Vagina (tissue), 2 donors: ENCODE data around the gene DCAKD. TPM values are rescaled to one million over a fixed set of nuclear protein-coding genes. Genes with fewer than 3 reads are reported as not detected.

Experiments used
- DNase-seq, 2 donors: peaks; one replicate each; pipeline ENCODE4 v3.0.0-alpha.2; 2017; ENCODE audit errors: extremely low spot score in 2 of 2
- H3K27ac ChIP-seq: fragments of 200-600 bp; sonication (generic); one replicate; pipeline ENCODE4 v1.5.1; 2019
- H3K27me3 ChIP-seq: fragments of 200-600 bp; sonication (generic); one replicate; pipeline ENCODE4 v1.5.1; 2019
- H3K36me3 ChIP-seq, 2 donors: fragments of 200-600 bp; sonication (generic); one replicate each; pipeline ENCODE4 v1.5.1; 2017 to 2019
- H3K4me1 ChIP-seq: fragments of 200-600 bp; sonication (generic); one replicate; pipeline ENCODE4 v1.5.1; 2019
- H3K4me3 ChIP-seq, 2 donors: fragments of 200-600 bp; sonication (generic); 1 replicate in 1 of 2; 2 replicates in 1 of 2; pipeline ENCODE4 v1.5.1; 2016 to 2019
- H3K9me3 ChIP-seq: fragments of 200-600 bp; sonication (generic); one replicate; pipeline ENCODE4 v1.5.1; 2019
- CTCF ChIP-seq, 3 experiments: fragments of 450-650 bp in 2 of 3; fragments of 200-600 bp in 1 of 3; sonication (generic) in 1 of 3; IDR thresholded peaks; one replicate each; pipeline ENCODE4 v1.5.1; 2017 to 2019; ENCODE audit warnings: antibody characterized with exemption in 3 of 3, mild to moderate bottlenecking in 2 of 3, moderate library complexity in 2 of 3
- POLR2A ChIP-seq, 2 donors: fragments of 450-650 bp; IDR thresholded peaks; one replicate each; pipeline ENCODE4 v1.6.1; 2017; ENCODE audit warnings: antibody characterized with exemption in 2 of 2, mild to moderate bottlenecking in 2 of 2, moderate library complexity in 2 of 2
- POLR2AphosphoS5 ChIP-seq, 2 donors: sonication (generic); formaldehyde crosslinking; IDR thresholded peaks; one replicate each; pipeline ENCODE4 v1.9.0; 2017; ENCODE audit warnings: antibody characterized with exemption in 2 of 2, mild to moderate bottlenecking in 2 of 2, low read depth in 1 of 2; ENCODE audit not compliant: insufficient read depth in 1 of 2
- intact Hi-C: fragments of 100-400 bp; cut with DNase I; formaldehyde crosslinking; loops from one replicate; pipeline ENCODE4 v1.15.1; 2023
- total RNA-seq: library from RNA; depleted of rRNA; stranded (reverse); fragments of >200 nt; gene quantifications from one replicate; pipeline ENCODE4 v1.2.3, GENCODE V29; 2016

Gene DCAKD
- total RNA-seq, 1 donor from 2014 or later = 54.5 TPM

GRCh38 chr17:45008216-45008615 lies 43.2 kb downstream of the DCAKD start:
- H3K9me3 ChIP-seq = no peaks in the 10 kb centered on the region
- no peak for DNase-seq
- no peaks in the 10 kb centered on the region for H3K36me3 ChIP-seq
- no peak overlapping the region for H3K4me3 ChIP-seq
- H3K27ac ChIP-seq = no peak overlapping the region
- peaks cover 10% of the 10 kb centered on the region for H3K4me1 ChIP-seq
- intact Hi-C loops = no loop called here
- TF ChIP-seq POLR2AphosphoS5 (IDR thresholded peaks at IDR 0.05; ENCODE audit: insufficient read depth in 1 of 2, low read depth in 1 of 2) = no peak
- TF ChIP-seq POLR2A (IDR thresholded peaks at IDR 0.05) = no peak
- no peak for TF ChIP-seq CTCF (IDR thresholded peaks at IDR 0.05)
- H3K27me3 ChIP-seq = no peaks in the 10 kb centered on the region

- H3K27me3 ChIP-seq = no peaks in the 10 kb centered on the region
- no peaks in the 10 kb centered on the region for H3K4me1 ChIP-seq
- TF ChIP-seq POLR2AphosphoS5 (IDR thresholded peaks at IDR 0.05; ENCODE audit: insufficient read depth in 1 of 2, low read depth in 1 of 2) = no peak
- no peak for TF ChIP-seq POLR2A (IDR thresholded peaks at IDR 0.05)
- TF ChIP-seq CTCF (IDR thresholded peaks at IDR 0.05) = no peak
- no peak overlapping the region for H3K4me3 ChIP-seq
- DNase-seq = no peak
- no peak overlapping the region for H3K27ac ChIP-seq
- H3K9me3 ChIP-seq = no peaks in the 10 kb centered on the region
- intact Hi-C loops = no loop called here
- no peaks in the 10 kb centered on the region for H3K36me3 ChIP-seq
Measured at GRCh38 chr17:45006927-45007461, 44.4 kb downstream of the DCAKD start.

- Histone ChIP-seq H3K9me3 (no peaks in the 10 kb centered on the region), H3K4me1 (no peaks in the 10 kb centered on the region), H3K4me3 (no peak overlapping the region), H3K27me3 (no peaks in the 10 kb centered on the region), H3K27ac (no peak overlapping the region), H3K36me3 (no peaks in the 10 kb centered on the region)
- TF ChIP-seq POLR2A (IDR thresholded peaks at IDR 0.05) (no peak), POLR2AphosphoS5 (IDR thresholded peaks at IDR 0.05; ENCODE audit: insufficient read depth in 1 of 2, low read depth in 1 of 2) (no peak), CTCF (IDR thresholded peaks at IDR 0.05) (no peak)
- intact Hi-C loops = no loop called here
- DNase-seq = no peak
Measured at GRCh38 chr17:45005700-45006099, 45.7 kb downstream of the DCAKD start.

- Histone ChIP-seq H3K36me3 (no peaks in the 10 kb centered on the region), H3K27ac (no peak overlapping the region)
- intact Hi-C loops = no loop called here
Measured at GRCh38 chr17:45004388-45004787, 47.0 kb downstream of the DCAKD start.

More at GRCh38 chr17:45004388-45004787, 47.0 kb downstream of the DCAKD start:
- TF ChIP-seq CTCF (IDR thresholded peaks at IDR 0.05) (no peak), POLR2AphosphoS5 (IDR thresholded peaks at IDR 0.05; ENCODE audit: insufficient read depth in 1 of 2, low read depth in 1 of 2) (no peak), POLR2A (IDR thresholded peaks at IDR 0.05) (no peak)
- H3K27me3 ChIP-seq = no peaks in the 10 kb centered on the region
- no peak for DNase-seq
- H3K9me3 ChIP-seq = no peaks in the 10 kb centered on the region
- no peak overlapping the region for H3K4me3 ChIP-seq
- H3K4me1 ChIP-seq = no peaks in the 10 kb centered on the region
